ENCODE data around the gene CDC42EP1.

GRCh38 chr22:37517826-37518450 lies 42.3 kb upstream of the CDC42EP1 start:
- TF ChIP-seq, protein P1, sequence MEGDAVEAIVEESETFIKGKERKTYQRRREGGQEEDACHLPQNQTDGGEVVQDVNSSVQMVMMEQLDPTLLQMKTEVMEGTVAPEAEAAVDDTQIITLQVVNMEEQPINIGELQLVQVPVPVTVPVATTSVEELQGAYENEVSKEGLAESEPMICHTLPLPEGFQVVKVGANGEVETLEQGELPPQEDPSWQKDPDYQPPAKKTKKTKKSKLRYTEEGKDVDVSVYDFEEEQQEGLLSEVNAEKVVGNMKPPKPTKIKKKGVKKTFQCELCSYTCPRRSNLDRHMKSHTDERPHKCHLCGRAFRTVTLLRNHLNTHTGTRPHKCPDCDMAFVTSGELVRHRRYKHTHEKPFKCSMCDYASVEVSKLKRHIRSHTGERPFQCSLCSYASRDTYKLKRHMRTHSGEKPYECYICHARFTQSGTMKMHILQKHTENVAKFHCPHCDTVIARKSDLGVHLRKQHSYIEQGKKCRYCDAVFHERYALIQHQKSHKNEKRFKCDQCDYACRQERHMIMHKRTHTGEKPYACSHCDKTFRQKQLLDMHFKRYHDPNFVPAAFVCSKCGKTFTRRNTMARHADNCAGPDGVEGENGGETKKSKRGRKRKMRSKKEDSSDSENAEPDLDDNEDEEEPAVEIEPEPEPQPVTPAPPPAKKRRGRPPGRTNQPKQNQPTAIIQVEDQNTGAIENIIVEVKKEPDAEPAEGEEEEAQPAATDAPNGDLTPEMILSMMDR (IDR thresholded peaks at IDR 0.05; ENCODE audit: low read length): no peak
- no peak for TF ChIP-seq EZH2 (IDR thresholded peaks at IDR 0.05; ENCODE audit: borderline replicate concordance, low read length)
